Measurements from ENCODE around the gene TENM3.

Gene TENM3

GRCh38 chr4:182829196-182829595 is 586.0 kb downstream of the TENM3 start:
- no peak for DNase-seq

- no peak for DNase-seq
Measured at GRCh38 chr4:182831376-182831775, 588.2 kb downstream of the TENM3 start.

- no peak for DNase-seq
Measured at GRCh38 chr4:182832352-182833120, 589.3 kb downstream of the TENM3 start.

GRCh38 chr4:182835006-182835740 is 592.0 kb downstream of the TENM3 start:
- no peak for DNase-seq

- no peak for DNase-seq
Measured at GRCh38 chr4:182837831-182838230, 594.6 kb downstream of the TENM3 start.

- no peak for DNase-seq
Measured at GRCh38 chr4:182838535-182838934, 595.3 kb downstream of the TENM3 start.

GRCh38 chr4:182839256-182839655 is 596.1 kb downstream of the TENM3 start:
- no peak for DNase-seq

- no peak for DNase-seq
Measured at GRCh38 chr4:182840108-182840507, 596.9 kb downstream of the TENM3 start.

- no peak for DNase-seq
Measured at GRCh38 chr4:182842104-182842600, 599.0 kb downstream of the TENM3 start.

GRCh38 chr4:182842759-182843390 is 599.7 kb downstream of the TENM3 start:
- no peak for DNase-seq

- DNase-seq, result no peak
Measured at GRCh38 chr4:182843808-182844325, 600.7 kb downstream of the TENM3 start.

- DNase-seq, result no peak
Measured at GRCh38 chr4:182845618-182846017, 602.4 kb downstream of the TENM3 start.

- no peak for DNase-seq
Measured at GRCh38 chr4:182846036-182846435, 602.8 kb downstream of the TENM3 start.

- no peak for DNase-seq
Measured at GRCh38 chr4:182847576-182848450, 604.6 kb downstream of the TENM3 start.

- DNase-seq, result no peak
Measured at GRCh38 chr4:182848685-182849084, 605.5 kb downstream of the TENM3 start.
